ENCODE measurements around the gene VPS29.

Gene VPS29

GRCh38 chr12:110501752-110502738 lies at the start of gene VPS29, which contains the start of gene RAD9B:
TSS of gene VPS29 (minus strand) at chr12:110502111. CDS start at chr12:110502051, 60 bp downstream.
TSS of gene RAD9B (plus strand) at chr12:110502331. CDS start at chr12:110502338, 7 bp downstream.
- peak; percentile 98 for DNase-seq (ENCODE audit: low read depth)

- DNase-seq (ENCODE audit: low read depth), result no peak
These were observed 49.1 kb upstream of the VPS29 start for GRCh38 chr12:110550981-110551380.

GRCh38 chr12:110549716-110550115 lies 47.8 kb upstream of the VPS29 start:
- no peak for DNase-seq (ENCODE audit: low read depth)

- DNase-seq (ENCODE audit: low read depth), result peak; percentile 79
These were observed 46.8 kb upstream of the VPS29 start for GRCh38 chr12:110548678-110549077.

GRCh38 chr12:110547090-110547489 lies 45.2 kb upstream of the VPS29 start:
- no peak for DNase-seq (ENCODE audit: low read depth)

GRCh38 chr12:110546339-110546738 lies 44.4 kb upstream of the VPS29 start:
- peak; percentile 87 for DNase-seq (ENCODE audit: low read depth)

- DNase-seq (ENCODE audit: low read depth), result no peak
These were observed 43.9 kb upstream of the VPS29 start for GRCh38 chr12:110545812-110546211.

GRCh38 chr12:110545259-110545658 lies 43.3 kb upstream of the VPS29 start:
- DNase-seq (ENCODE audit: low read depth), result peak; percentile 92

GRCh38 chr12:110543965-110544364 lies 42.1 kb upstream of the VPS29 start:
- no peak for DNase-seq (ENCODE audit: low read depth)

- DNase-seq (ENCODE audit: low read depth), result peak; percentile 93
These were observed 41.5 kb upstream of the VPS29 start for GRCh38 chr12:110543252-110543959.

GRCh38 chr12:110540048-110540447 lies 38.1 kb upstream of the VPS29 start:
- DNase-seq (ENCODE audit: low read depth), result no peak

GRCh38 chr12:110538869-110539622 lies 37.1 kb upstream of the VPS29 start:
- DNase-seq (ENCODE audit: low read depth), result no peak

- peak; percentile 7 for DNase-seq (ENCODE audit: low read depth)
These were observed 35.9 kb upstream of the VPS29 start for GRCh38 chr12:110537605-110538409.

GRCh38 chr12:110536834-110537604 lies 35.1 kb upstream of the VPS29 start:
- DNase-seq (ENCODE audit: low read depth), result no peak

GRCh38 chr12:110534811-110535210 lies 32.9 kb upstream of the VPS29 start:
- DNase-seq (ENCODE audit: low read depth), result no peak

GRCh38 chr12:110533607-110534006 lies 31.7 kb upstream of the VPS29 start:
- no peak for DNase-seq (ENCODE audit: low read depth)

GRCh38 chr12:110532644-110533043 lies 30.7 kb upstream of the VPS29 start:
- DNase-seq (ENCODE audit: low read depth), result no peak

GRCh38 chr12:110531741-110532333 lies 29.9 kb upstream of the VPS29 start:
- DNase-seq (ENCODE audit: low read depth), result peak; percentile 70

- no peak for DNase-seq (ENCODE audit: low read depth)
These were observed 28.6 kb upstream of the VPS29 start for GRCh38 chr12:110530511-110530910.

- DNase-seq (ENCODE audit: low read depth), result no peak
These were observed 26.4 kb upstream of the VPS29 start for GRCh38 chr12:110528277-110528839.

All from fibroblast of gingiva (primary cell).